Gastrocnemius medialis (tissue), 4 donors: ENCODE results near the gene P4HA3.

Source experiments
- POLR2A ChIP-seq, 2 donors: fragments of 450-650 bp; IDR thresholded peaks; one replicate each; pipeline ENCODE4 v1.6.1; 2017; ENCODE audit warnings: antibody characterized with exemption in 2 of 2, mild to moderate bottlenecking in 2 of 2, moderate library complexity in 2 of 2
- TF ChIP-seq, protein P1 (sequence below), 5 experiments: fragments of 450-650 bp in 3 of 5; fragments of 200-600 bp in 2 of 5; sonication (generic) in 2 of 5; IDR thresholded peaks in 4 of 5; conservative IDR thresholded peaks in 1 of 5; 1 replicate in 4 of 5; 2 replicates in 1 of 5; pipeline ENCODE4 v1.5.1; 2016 to 2019; ENCODE audit warnings: antibody characterized with exemption in 5 of 5, mild to moderate bottlenecking in 3 of 5, moderate library complexity in 3 of 5

DNA sequence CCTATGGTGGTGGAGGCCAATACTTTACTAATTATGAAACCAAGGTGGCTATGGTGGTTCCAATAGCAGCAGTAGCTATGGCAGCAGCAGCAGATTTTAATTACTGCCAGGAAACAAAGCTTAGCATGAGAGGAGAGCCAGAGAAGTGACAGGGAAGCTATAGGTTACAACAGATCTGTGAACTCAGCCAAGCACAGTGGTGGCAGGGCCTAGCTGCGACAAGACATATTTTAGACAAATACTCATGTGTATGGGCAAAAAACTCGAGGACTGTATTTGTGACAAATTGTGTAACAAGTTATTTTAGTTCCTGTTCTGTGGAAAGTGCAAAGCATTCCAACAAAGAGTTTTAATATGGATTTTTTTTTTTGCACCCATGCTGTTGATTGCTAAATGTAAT lies 44.2 kb upstream of the P4HA3 start:
- no peak for TF ChIP-seq POLR2A (IDR thresholded peaks at IDR 0.05)
- TF ChIP-seq, protein P1, sequence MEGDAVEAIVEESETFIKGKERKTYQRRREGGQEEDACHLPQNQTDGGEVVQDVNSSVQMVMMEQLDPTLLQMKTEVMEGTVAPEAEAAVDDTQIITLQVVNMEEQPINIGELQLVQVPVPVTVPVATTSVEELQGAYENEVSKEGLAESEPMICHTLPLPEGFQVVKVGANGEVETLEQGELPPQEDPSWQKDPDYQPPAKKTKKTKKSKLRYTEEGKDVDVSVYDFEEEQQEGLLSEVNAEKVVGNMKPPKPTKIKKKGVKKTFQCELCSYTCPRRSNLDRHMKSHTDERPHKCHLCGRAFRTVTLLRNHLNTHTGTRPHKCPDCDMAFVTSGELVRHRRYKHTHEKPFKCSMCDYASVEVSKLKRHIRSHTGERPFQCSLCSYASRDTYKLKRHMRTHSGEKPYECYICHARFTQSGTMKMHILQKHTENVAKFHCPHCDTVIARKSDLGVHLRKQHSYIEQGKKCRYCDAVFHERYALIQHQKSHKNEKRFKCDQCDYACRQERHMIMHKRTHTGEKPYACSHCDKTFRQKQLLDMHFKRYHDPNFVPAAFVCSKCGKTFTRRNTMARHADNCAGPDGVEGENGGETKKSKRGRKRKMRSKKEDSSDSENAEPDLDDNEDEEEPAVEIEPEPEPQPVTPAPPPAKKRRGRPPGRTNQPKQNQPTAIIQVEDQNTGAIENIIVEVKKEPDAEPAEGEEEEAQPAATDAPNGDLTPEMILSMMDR (IDR thresholded peaks at IDR 0.05 in 4 of 5, conservative IDR thresholded peaks at IDR 0.05 in 1 of 5): no peak
